Measurements from ENCODE around the gene ZCCHC17.
A peak's percentile ranks its signal among the peaks of the same experiment; 100 is the strongest.

ZCCHC17 gene

GRCh38 chr1:31372051-31372450 lies 75.2 kb downstream of the ZCCHC17 start:
- TF ChIP-seq, protein P1, sequence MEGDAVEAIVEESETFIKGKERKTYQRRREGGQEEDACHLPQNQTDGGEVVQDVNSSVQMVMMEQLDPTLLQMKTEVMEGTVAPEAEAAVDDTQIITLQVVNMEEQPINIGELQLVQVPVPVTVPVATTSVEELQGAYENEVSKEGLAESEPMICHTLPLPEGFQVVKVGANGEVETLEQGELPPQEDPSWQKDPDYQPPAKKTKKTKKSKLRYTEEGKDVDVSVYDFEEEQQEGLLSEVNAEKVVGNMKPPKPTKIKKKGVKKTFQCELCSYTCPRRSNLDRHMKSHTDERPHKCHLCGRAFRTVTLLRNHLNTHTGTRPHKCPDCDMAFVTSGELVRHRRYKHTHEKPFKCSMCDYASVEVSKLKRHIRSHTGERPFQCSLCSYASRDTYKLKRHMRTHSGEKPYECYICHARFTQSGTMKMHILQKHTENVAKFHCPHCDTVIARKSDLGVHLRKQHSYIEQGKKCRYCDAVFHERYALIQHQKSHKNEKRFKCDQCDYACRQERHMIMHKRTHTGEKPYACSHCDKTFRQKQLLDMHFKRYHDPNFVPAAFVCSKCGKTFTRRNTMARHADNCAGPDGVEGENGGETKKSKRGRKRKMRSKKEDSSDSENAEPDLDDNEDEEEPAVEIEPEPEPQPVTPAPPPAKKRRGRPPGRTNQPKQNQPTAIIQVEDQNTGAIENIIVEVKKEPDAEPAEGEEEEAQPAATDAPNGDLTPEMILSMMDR (conservative IDR thresholded peaks at IDR 0.05; ENCODE audit: low read depth) = no peak
- peak overlapping the region; percentile 89 for H3K27ac ChIP-seq
- no peak for DNase-seq (ENCODE audit: low spot score)
- ChIA-PET POLR2A (ENCODE audit: low non-redundant PET) (no interaction called here), CTCF (no interaction called here)

GRCh38 chr1:31372751-31373055 lies 75.9 kb downstream of the ZCCHC17 start:
- TF ChIP-seq, protein P1 (conservative IDR thresholded peaks at IDR 0.05; ENCODE audit: low read depth) = no peak
- CTCF ChIA-PET = interaction anchor here (0.8 to 1.5 kb wide), 2 partner anchors 22 to 191 kb away, joined by 4 to 5 read pairs; no protein-coding TSS in a partner anchor
- POLR2A ChIA-PET (ENCODE audit: low non-redundant PET) = no interaction called here
- no peak for DNase-seq (ENCODE audit: low spot score)
- H3K27ac ChIP-seq = peak overlapping the region; percentile 89

- POLR2A ChIA-PET (ENCODE audit: low non-redundant PET) = no interaction called here
- DNase-seq (ENCODE audit: low spot score) = peak; percentile 45
- H3K27ac ChIP-seq = peak within 1 kb of the TSS; percentile 89
- TF ChIP-seq, protein P1 (conservative IDR thresholded peaks at IDR 0.05; ENCODE audit: low read depth) = no peak
- CTCF ChIA-PET = interaction anchor here (0.8 to 1.5 kb wide), 2 partner anchors 21 to 192 kb away, joined by 4 to 5 read pairs; no protein-coding TSS in a partner anchor
Measured at GRCh38 chr1:31373056-31373896, 76.4 kb downstream of the ZCCHC17 start, which contains the start of gene FABP3. Gene FABP3 (minus strand): TSS chr1:31373076. CDS start chr1:31373014, 62 bp downstream.

DNA sequence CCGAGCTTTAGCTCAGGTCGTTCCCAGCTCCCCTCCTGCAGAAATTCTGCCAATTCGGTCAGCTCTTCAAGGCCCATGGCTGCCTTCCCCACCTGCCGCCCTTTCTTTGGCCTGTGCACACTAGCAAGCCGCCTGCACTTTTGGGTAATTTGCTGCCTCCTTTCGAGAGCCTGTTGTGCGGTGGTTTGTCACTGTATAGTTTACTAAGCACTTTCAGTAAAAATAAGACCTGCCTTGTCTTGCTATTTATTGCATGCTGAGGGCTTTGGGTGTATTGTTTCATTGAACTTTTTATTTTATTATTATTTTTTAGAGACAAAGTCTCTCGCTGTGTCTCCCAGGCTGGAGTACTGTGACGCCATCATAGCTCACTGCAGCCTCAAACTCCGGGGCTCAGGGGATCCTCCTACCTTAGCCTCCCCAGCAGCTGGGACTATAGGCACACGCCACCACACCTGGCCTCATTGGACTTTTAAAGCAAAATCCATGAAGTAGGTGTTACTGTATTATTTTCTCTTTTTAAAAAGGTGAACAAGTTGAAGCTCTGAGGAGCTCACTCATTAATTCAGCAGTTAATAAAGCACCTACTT lies 77.2 kb downstream of the ZCCHC17 start:
- H3K27ac ChIP-seq = peak overlapping the region; percentile 89
- ChIA-PET CTCF (interaction anchor here (1.5 kb wide), 1 partner anchor 21 kb away, joined by 5 read pairs; no protein-coding TSS in a partner anchor), POLR2A (ENCODE audit: low non-redundant PET) (no interaction called here)
- TF ChIP-seq, protein P1 (conservative IDR thresholded peaks at IDR 0.05; ENCODE audit: low read depth) = no peak
- no peak for DNase-seq (ENCODE audit: low spot score)

DNA sequence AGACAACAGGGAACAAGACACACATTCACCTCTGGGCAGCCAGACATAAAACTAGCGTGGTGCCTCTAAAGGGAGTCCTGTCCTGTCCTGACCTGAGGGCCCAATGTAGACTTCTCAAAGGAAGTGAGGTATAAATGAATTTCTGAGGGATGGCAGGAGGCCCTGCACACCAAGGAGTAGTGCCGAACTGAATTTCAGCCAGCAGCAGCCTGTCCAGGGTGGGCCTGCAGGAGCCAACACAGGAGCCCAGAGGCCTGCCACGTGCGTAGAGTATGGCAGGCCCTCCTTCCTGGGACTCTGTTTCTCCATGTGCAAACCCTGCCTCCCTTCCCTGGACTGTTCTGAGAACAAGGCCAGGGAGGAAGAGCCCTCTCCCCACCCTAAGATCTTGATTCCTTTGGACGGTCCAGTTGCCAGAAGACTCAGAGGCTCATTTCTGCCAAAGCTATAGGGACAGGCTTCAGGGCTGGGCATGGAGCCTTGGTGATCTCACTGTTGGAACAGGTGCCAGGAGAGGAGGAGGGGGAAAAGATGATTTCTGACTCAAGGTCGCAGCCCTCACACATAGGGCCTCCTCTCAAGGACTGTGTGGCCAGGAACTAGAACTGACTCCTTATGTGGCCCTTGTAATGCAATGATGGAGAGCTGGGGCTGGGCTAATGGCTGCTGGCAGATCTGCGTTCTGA lies 77.8 kb downstream of the ZCCHC17 start:
- no peak for DNase-seq (ENCODE audit: low spot score)
- TF ChIP-seq, protein P1 (conservative IDR thresholded peaks at IDR 0.05; ENCODE audit: low read depth) = no peak
- peak overlapping the region; percentile 89 for H3K27ac ChIP-seq
- ChIA-PET CTCF (no interaction called here), POLR2A (ENCODE audit: low non-redundant PET) (no interaction called here)

- POLR2A ChIA-PET (ENCODE audit: low non-redundant PET) = no interaction called here
- peak; percentile 60 for DNase-seq (ENCODE audit: low spot score)
- peak overlapping the region; percentile 89; the same call in 1 of the 2 replicates for H3K27ac ChIP-seq
- CTCF ChIA-PET = no interaction called here
- TF ChIP-seq, protein P1 (conservative IDR thresholded peaks at IDR 0.05; ENCODE audit: low read depth) = no peak
Measured at GRCh38 chr1:31376375-31377134, 79.7 kb downstream of the ZCCHC17 start.
